Ovary (tissue), 9 donors: ENCODE measurements around the gene RBP7. TPM values are rescaled to one million over a fixed set of nuclear protein-coding genes. Genes with fewer than 3 reads are reported as not detected.

Experiments used
- DNase-seq, 5 donors: peaks; one replicate each; pipeline ENCODE4 v3.0.0-alpha.2; 2019 to 2020
- H3K27ac ChIP-seq, 2 donors: fragments of 200-600 bp; one replicate each; pipeline versions ENCODE4 v1.5.1 to v1.8.0; 2019 to 2022
- H3K27me3 ChIP-seq: fragments of 200-600 bp; one replicate; pipeline ENCODE4 v1.8.0; 2022
- H3K36me3 ChIP-seq: fragments of 200-600 bp; sonication (generic); one replicate; pipeline ENCODE4 v1.5.1; 2019
- H3K4me1 ChIP-seq: one replicate; pipeline ENCODE4 v1.8.1; 2013; ENCODE audit warnings: mild to moderate bottlenecking, moderate library complexity; ENCODE audit not compliant: insufficient read depth
- H3K4me3 ChIP-seq: fragments of 200-600 bp; sonication (generic); one replicate; pipeline ENCODE4 v1.5.1; 2017
- H3K9me3 ChIP-seq, 2 donors: fragments of 200-600 bp in 1 of 2; sonication (generic) in 1 of 2; one replicate each; pipeline versions ENCODE4 v1.5.1 to v1.8.1; 2013 to 2019; ENCODE audit warnings: mild to moderate bottlenecking in 1 of 2, moderate library complexity in 1 of 2
- CTCF ChIP-seq, 3 donors: fragments of 450-650 bp in 2 of 3; fragments of 200-600 bp in 1 of 3; IDR thresholded peaks; one replicate each; pipeline versions ENCODE4 v1.5.1 to v1.8.0; 2016 to 2022; ENCODE audit warnings: antibody characterized with exemption in 3 of 3, mild to moderate bottlenecking in 1 of 3
- EP300 ChIP-seq: sonication (generic); formaldehyde crosslinking; IDR thresholded peaks from one replicate; pipeline ENCODE4 v1.6.1; 2017; ENCODE audit warnings: antibody characterized with exemption
- POLR2A ChIP-seq: fragments of 450-650 bp; IDR thresholded peaks from one replicate; pipeline ENCODE4 v1.6.1; 2017; ENCODE audit warnings: antibody characterized with exemption, mild to moderate bottlenecking, moderate library complexity
- WGBS, 3 donors: extraction: QIAGEN DNeasy Blood & Tissue Kit in 1 of 3; methylation state at CpG; one replicate each; pipeline versions ENCODE4 v1.1.5 to v1.1.7; 2013 to 2017; 5-methylcytosine and 5-hydroxymethylcytosine counted together
- intact Hi-C, 4 donors: fragments of 100-400 bp; cut with DNase I; formaldehyde crosslinking; loops; one replicate each; pipeline versions ENCODE4 v1.11.0 to v1.15.1; 2022 to 2023
- polyA plus RNA-seq, 2 donors: library from polyadenylated mRNA; stranded (reverse); fragments of 200-250 nt in 1 of 2; fragments of 350-450 nt in 1 of 2; fragmentation: Illumina TruSeq in 1 of 2; extraction: RNeasy Lipid Tissue Mini Kit (QIAGEN cat#74804) in 1 of 2; gene quantifications; one replicate each; pipeline ENCODE4 v1.2.3, GENCODE V29; 2013 to 2014
- total RNA-seq, 7 donors: library from RNA; depleted of rRNA in 2 of 7; stranded (reverse); fragments of >200 nt in 2 of 7; fragmentation: NEBNext Ultra II Directional in 3 of 7; extraction: Animal tissue kit (Norgen Biotek cat#: 25700) in 3 of 7; gene quantifications; one replicate each; pipeline versions ENCODE4 v1.1.0 to v1.2.4, GENCODE V29; 2016 to 2023
- donor health status: DM: no; HTN: no; CAD: no; lungs with moderate emphysema.
- donor health status: DM: no; HTN: no; CAD: no.
- donor health status: Bipolar disorder and iron deficiency.
- donor health status: DM: yes; HTN: yes; CAD: no.
- donor health status: DM: no; HTN: no; CAD: no.
- donor health status: DM: yes; HTN: yes; CAD: no.

RBP7 gene
- total and polyA plus RNA-seq, 9 donors = 1.5 to 53.4 (median 14.6) TPM

- Histone ChIP-seq H3K9me3 (no peaks in the 10 kb centered on the region), H3K4me1 (no peaks in the 10 kb centered on the region), H3K27me3 (no peaks in the 10 kb centered on the region), H3K27ac (no peak overlapping the region), H3K4me3 (no peak overlapping the region), H3K36me3 (no peaks in the 10 kb centered on the region)
- TF ChIP-seq CTCF (IDR thresholded peaks at IDR 0.05) (no peak), EP300 (no peak), POLR2A (no peak)
- WGBS, 3 donors = 85 to 89% (median 87%) methylated on average over 5 of the region's 5 CpGs
- no peak for DNase-seq
- intact Hi-C loops = no loop called here
Measured at GRCh38 chr1:9984253-9984652, 12.8 kb upstream of the RBP7 start.

GRCh38 chr1:9985001-9985400 lies 12.0 kb upstream of the RBP7 start:
- no peaks in the 10 kb centered on the region for H3K4me1 ChIP-seq
- H3K36me3 ChIP-seq = no peaks in the 10 kb centered on the region
- H3K27ac ChIP-seq = no peak overlapping the region
- TF ChIP-seq POLR2A (no peak), EP300 (no peak), CTCF (IDR thresholded peaks at IDR 0.05) (no peak)
- H3K27me3 ChIP-seq = no peaks in the 10 kb centered on the region
- no peak overlapping the region for H3K4me3 ChIP-seq
- H3K9me3 ChIP-seq = no peaks in the 10 kb centered on the region
- intact Hi-C loops = no loop called here
- WGBS, 3 donors = 38 to 57% (median 46%) methylated on average over 6 of the region's 6 CpGs
- no peak for DNase-seq

- Histone ChIP-seq H3K36me3 (no peaks in the 10 kb centered on the region), H3K9me3 (no peaks in the 10 kb centered on the region), H3K4me1 (no peaks in the 10 kb centered on the region), H3K27me3 (no peaks in the 10 kb centered on the region), H3K27ac (no peak overlapping the region), H3K4me3 (no peak overlapping the region)
- intact Hi-C loops = no loop called here
- TF ChIP-seq EP300 = no peak
- no peak for TF ChIP-seq POLR2A
- TF ChIP-seq CTCF (IDR thresholded peaks at IDR 0.05) = no peak
- WGBS, 3 donors = 88 to 91% (median 90%) methylated on average over 5 of the region's 5 CpGs
- no peak for DNase-seq
Measured at GRCh38 chr1:9989773-9990172, 7.3 kb upstream of the RBP7 start.

DNA sequence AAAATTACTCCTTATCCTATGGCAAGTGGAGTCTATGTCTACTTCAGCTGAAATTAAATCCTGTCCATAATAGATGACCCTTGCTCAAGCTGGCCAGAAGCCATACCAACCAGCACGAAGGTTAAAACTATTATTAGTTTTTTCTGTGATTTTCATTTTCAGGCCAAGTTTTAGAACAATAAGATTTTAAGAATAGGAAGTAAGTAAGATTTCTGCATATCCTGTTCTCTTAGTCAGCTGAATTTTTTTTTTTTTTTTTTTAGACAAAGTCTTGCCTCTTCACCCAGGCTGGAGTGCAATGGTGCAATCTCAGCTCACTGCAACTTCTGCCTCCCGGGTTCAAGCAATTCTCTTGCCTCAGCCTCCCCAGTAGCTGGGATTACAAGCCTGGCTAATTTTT lies 6.1 kb upstream of the RBP7 start:
- Histone ChIP-seq H3K27me3 (no peaks in the 10 kb centered on the region), H3K36me3 (no peaks in the 10 kb centered on the region), H3K9me3 (no peaks in the 10 kb centered on the region), H3K27ac (no peak overlapping the region), H3K4me3 (no peak overlapping the region), H3K4me1 (no peaks in the 10 kb centered on the region)
- TF ChIP-seq POLR2A (no peak), EP300 (no peak), CTCF (IDR thresholded peaks at IDR 0.05) (no peak)
- 46 to 54% (median 46%) methylated on average over 2 of the region's 2 CpGs for WGBS, 3 donors
- intact Hi-C loops = no loop called here
- no peak for DNase-seq

- TF ChIP-seq POLR2A (no peak), EP300 (no peak), CTCF (IDR thresholded peaks at IDR 0.05) (no peak)
- H3K4me1 ChIP-seq = peaks cover 5% of the 10 kb centered on the region
- no peaks in the 10 kb centered on the region for H3K27me3 ChIP-seq
- no peak overlapping the region for H3K27ac ChIP-seq
- no peaks in the 10 kb centered on the region for H3K9me3 ChIP-seq
- DNase-seq = no peak
- intact Hi-C loops = no loop called here
- H3K4me3 ChIP-seq = no peak overlapping the region
- no peaks in the 10 kb centered on the region for H3K36me3 ChIP-seq
- WGBS, 3 donors = 85 to 90% (median 85%) methylated on average over 5 of the region's 5 CpGs
Measured at GRCh38 chr1:9992910-9993309, 4.1 kb upstream of the RBP7 start.
